ENCODE data around the gene EVL.

The EVL gene

DNA sequence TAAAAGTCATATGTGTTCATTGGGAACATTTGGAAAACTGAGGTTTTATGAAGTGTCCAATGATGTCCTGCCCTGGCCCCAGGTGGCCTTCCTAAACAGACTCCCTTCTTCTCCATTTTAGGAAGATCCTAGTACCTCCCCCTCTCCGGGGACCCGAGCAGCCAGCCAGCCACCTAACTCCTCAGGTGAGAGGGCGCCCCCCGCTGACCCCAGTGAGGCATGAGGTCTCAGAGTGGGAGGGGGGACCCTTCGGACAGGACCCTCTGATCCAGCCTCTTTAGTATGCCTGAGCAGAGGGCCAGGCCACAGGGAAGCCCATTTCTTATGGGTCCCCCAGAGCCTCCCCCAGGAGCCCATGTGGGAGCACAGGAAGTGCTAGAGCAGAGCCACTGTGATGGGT, 70.6 kb downstream of the EVL start:
- no peak for ATAC-seq
- no peak for TF ChIP-seq PATZ1 (CRISPR knock-in tag; IDR thresholded peaks at IDR 0.05; ENCODE audit: borderline replicate concordance)
- TF ChIP-seq, protein P1, sequence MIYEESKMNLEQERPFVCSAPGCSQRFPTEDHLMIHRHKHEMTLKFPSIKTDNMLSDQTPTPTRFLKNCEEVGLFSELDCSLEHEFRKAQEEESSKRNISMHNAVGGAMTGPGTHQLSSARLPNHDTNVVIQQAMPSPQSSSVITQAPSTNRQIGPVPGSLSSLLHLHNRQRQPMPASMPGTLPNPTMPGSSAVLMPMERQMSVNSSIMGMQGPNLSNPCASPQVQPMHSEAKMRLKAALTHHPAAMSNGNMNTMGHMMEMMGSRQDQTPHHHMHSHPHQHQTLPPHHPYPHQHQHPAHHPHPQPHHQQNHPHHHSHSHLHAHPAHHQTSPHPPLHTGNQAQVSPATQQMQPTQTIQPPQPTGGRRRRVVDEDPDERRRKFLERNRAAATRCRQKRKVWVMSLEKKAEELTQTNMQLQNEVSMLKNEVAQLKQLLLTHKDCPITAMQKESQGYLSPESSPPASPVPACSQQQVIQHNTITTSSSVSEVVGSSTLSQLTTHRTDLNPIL (CRISPR knock-in tag; IDR thresholded peaks at IDR 0.05; ENCODE audit: low read depth), result no peak
- TF ChIP-seq, protein P2, sequence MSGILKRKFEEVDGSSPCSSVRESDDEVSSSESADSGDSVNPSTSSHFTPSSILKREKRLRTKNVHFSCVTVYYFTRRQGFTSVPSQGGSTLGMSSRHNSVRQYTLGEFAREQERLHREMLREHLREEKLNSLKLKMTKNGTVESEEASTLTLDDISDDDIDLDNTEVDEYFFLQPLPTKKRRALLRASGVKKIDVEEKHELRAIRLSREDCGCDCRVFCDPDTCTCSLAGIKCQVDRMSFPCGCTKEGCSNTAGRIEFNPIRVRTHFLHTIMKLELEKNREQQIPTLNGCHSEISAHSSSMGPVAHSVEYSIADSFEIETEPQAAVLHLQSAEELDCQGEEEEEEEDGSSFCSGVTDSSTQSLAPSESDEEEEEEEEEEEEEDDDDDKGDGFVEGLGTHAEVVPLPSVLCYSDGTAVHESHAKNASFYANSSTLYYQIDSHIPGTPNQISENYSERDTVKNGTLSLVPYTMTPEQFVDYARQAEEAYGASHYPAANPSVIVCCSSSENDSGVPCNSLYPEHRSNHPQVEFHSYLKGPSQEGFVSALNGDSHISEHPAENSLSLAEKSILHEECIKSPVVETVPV (CRISPR knock-in tag; IDR thresholded peaks at IDR 0.05), result no peak
- TF ChIP-seq ISL1 (CRISPR knock-in tag; IDR thresholded peaks at IDR 0.05), result no peak
- no peak for TF ChIP-seq POU6F1 (CRISPR knock-in tag; IDR thresholded peaks at IDR 0.05; ENCODE audit: borderline replicate concordance, low read depth)

DNA sequence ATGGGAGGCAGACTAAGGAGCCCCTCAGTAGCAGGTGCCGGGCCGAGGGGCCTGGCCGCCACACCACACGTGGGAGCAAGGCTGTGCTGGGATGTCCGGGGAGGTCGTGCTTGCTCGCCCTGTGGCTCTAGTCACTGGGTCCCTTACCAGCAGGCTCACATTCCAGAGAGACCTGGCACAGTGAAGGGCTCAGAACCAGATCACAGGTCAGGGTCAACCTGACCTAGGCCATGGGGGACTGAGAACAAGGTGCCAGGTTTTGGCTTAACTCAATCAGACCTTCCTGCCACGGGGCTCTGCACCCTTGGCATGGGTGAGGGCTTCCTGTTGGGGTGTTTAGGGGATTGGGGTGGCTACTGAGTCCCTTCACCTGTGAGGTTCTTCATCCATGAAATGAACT, 72.0 kb downstream of the EVL start:
- no peak for ATAC-seq

More for the DNA sequence above, 72.0 kb downstream of the EVL start:
- TF ChIP-seq ZNF70 (CRISPR knock-in tag; IDR thresholded peaks at IDR 0.05), result no peak
- TF ChIP-seq TOX (CRISPR knock-in tag; IDR thresholded peaks at IDR 0.05; ENCODE audit: borderline replicate concordance), result no peak
- TF ChIP-seq, protein P3, sequence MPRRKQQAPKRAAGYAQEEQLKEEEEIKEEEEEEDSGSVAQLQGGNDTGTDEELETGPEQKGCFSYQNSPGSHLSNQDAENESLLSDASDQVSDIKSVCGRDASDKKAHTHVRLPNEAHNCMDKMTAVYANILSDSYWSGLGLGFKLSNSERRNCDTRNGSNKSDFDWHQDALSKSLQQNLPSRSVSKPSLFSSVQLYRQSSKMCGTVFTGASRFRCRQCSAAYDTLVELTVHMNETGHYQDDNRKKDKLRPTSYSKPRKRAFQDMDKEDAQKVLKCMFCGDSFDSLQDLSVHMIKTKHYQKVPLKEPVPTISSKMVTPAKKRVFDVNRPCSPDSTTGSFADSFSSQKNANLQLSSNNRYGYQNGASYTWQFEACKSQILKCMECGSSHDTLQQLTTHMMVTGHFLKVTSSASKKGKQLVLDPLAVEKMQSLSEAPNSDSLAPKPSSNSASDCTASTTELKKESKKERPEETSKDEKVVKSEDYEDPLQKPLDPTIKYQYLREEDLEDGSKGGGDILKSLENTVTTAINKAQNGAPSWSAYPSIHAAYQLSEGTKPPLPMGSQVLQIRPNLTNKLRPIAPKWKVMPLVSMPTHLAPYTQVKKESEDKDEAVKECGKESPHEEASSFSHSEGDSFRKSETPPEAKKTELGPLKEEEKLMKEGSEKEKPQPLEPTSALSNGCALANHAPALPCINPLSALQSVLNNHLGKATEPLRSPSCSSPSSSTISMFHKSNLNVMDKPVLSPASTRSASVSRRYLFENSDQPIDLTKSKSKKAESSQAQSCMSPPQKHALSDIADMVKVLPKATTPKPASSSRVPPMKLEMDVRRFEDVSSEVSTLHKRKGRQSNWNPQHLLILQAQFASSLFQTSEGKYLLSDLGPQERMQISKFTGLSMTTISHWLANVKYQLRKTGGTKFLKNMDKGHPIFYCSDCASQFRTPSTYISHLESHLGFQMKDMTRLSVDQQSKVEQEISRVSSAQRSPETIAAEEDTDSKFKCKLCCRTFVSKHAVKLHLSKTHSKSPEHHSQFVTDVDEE (CRISPR knock-in tag; IDR thresholded peaks at IDR 0.05), result no peak
- TF ChIP-seq PPARA (CRISPR knock-in tag; IDR thresholded peaks at IDR 0.05; ENCODE audit: borderline replicate concordance), result no peak
- no peak for TF ChIP-seq SNAI2 (CRISPR knock-in tag; IDR thresholded peaks at IDR 0.05)
- TF ChIP-seq ESRRG (CRISPR knock-in tag; IDR thresholded peaks at IDR 0.05), result no peak
- TF ChIP-seq RARB (CRISPR knock-in tag; IDR thresholded peaks at IDR 0.05), result no peak
- no peak for TF ChIP-seq ZFP30 (CRISPR knock-in tag; IDR thresholded peaks at IDR 0.05)
- TF ChIP-seq ISL1 (CRISPR knock-in tag; IDR thresholded peaks at IDR 0.05), result no peak
- TF ChIP-seq ZC3H10 (CRISPR knock-in tag; IDR thresholded peaks at IDR 0.05), result no peak
- no peak for TF ChIP-seq ZNF565 (CRISPR knock-in tag; conservative IDR thresholded peaks at IDR 0.05; ENCODE audit: low read depth)
- no peak for TF ChIP-seq TCF4 (CRISPR knock-in tag; IDR thresholded peaks at IDR 0.05; ENCODE audit: borderline replicate concordance)
- TF ChIP-seq, protein P2 (CRISPR knock-in tag; IDR thresholded peaks at IDR 0.05), result no peak
- TF ChIP-seq CSDC2 (CRISPR knock-in tag; IDR thresholded peaks at IDR 0.05), result no peak
- no peak for TF ChIP-seq POU6F1 (CRISPR knock-in tag; IDR thresholded peaks at IDR 0.05; ENCODE audit: borderline replicate concordance, low read depth)
- no peak for TF ChIP-seq ARNTL (CRISPR knock-in tag; IDR thresholded peaks at IDR 0.05; ENCODE audit: borderline replicate concordance, low read depth)
- no peak for TF ChIP-seq ZNF8 (CRISPR knock-in tag; IDR thresholded peaks at IDR 0.05)
- TF ChIP-seq OSR1 (CRISPR knock-in tag; IDR thresholded peaks at IDR 0.05), result no peak
- TF ChIP-seq BACH2 (CRISPR knock-in tag; IDR thresholded peaks at IDR 0.05; ENCODE audit: borderline replicate concordance), result no peak

All from SK-N-SH treated with all-trans-retinoic acid at 6 μM for 48 hours (cell line).